Measurements from ENCODE around the gene RXRA.

GRCh38 chr9:134314950-134315715 lies 11.1 kb upstream of the RXRA start:
- TF ChIP-seq, protein P1, sequence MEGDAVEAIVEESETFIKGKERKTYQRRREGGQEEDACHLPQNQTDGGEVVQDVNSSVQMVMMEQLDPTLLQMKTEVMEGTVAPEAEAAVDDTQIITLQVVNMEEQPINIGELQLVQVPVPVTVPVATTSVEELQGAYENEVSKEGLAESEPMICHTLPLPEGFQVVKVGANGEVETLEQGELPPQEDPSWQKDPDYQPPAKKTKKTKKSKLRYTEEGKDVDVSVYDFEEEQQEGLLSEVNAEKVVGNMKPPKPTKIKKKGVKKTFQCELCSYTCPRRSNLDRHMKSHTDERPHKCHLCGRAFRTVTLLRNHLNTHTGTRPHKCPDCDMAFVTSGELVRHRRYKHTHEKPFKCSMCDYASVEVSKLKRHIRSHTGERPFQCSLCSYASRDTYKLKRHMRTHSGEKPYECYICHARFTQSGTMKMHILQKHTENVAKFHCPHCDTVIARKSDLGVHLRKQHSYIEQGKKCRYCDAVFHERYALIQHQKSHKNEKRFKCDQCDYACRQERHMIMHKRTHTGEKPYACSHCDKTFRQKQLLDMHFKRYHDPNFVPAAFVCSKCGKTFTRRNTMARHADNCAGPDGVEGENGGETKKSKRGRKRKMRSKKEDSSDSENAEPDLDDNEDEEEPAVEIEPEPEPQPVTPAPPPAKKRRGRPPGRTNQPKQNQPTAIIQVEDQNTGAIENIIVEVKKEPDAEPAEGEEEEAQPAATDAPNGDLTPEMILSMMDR (IDR thresholded peaks at IDR 0.05): no peak
- TF ChIP-seq POLR2A (IDR thresholded peaks at IDR 0.05): no peak
